Endothelial cell of umbilical vein (primary cell): ENCODE results near the gene FNBP1. TPM values are rescaled to one million over a fixed set of nuclear protein-coding genes. Genes with fewer than 3 reads are reported as not detected.

Source experiments
- BruUV-seq: library from RNA; stranded (reverse); fragments of 400-500 nt; replicated peaks from 2 replicates; lab custom pipeline; 2021; lab: Mats Ljungman, UMichigan
- CTCF ChIA-PET: fragments of 300-600, 350-600 bp; sonication (Branson Sonifier 250); formaldehyde crosslinking; loops from one replicate; lab custom pipeline; 2021; ENCODE audit warnings: antibody characterized with exemption, inconsistent platforms; lab: Charles Lee
- POLR2A ChIA-PET: fragments of 300-600, 350-600 bp; sonication (Branson Sonifier 250); formaldehyde crosslinking; loops from one replicate; lab custom pipeline; 2021; ENCODE audit warnings: antibody characterized with exemption, inconsistent platforms; lab: Charles Lee
- DNase-seq: peaks from one replicate; pipeline ENCODE4 v3.0.0-alpha.2; 2011; ENCODE audit warnings: low read depth, low spot score
- FAIRE-seq: peaks from 2 replicates; lab custom pipeline; 2011; peaks lifted over from hg19 to GRCh38; lab: Jason Lieb, UNC
- H2AFZ ChIP-seq: 2 replicates; pipeline ENCODE4 v1.6.0; 2012; ENCODE audit warnings: low read depth, low read length, control low read depth, inconsistent platforms
- H3K27ac ChIP-seq: 2 replicates; pipeline ENCODE4 v1.5.1; 2011; ENCODE audit warnings: low read depth, mild to moderate bottlenecking, control low read depth, low read length, moderate library complexity; ENCODE audit not compliant: insufficient read depth
- H3K27me3 ChIP-seq, 2 experiments: 2 replicates each; pipeline versions ENCODE4 v1.6.0 to v1.6.1; 2011; ENCODE audit warnings: low read length in 2 of 2, mixed read lengths in 1 of 2; ENCODE audit not compliant: control insufficient read depth in 2 of 2, insufficient read depth in 2 of 2
- H3K36me3 ChIP-seq, 2 experiments: 2 replicates in 1 of 2; 3 replicates in 1 of 2; pipeline ENCODE4 v1.5.1; 2011; ENCODE audit warnings: low read length in 2 of 2, mild to moderate bottlenecking in 1 of 2, moderate library complexity in 1 of 2; ENCODE audit not compliant: control insufficient read depth in 2 of 2, insufficient read depth in 2 of 2; ENCODE audit errors: extremely low read depth in 1 of 2
- H3K4me1 ChIP-seq: 3 replicates; pipeline ENCODE4 v1.5.1; 2011; ENCODE audit warnings: mild to moderate bottlenecking, low read length; ENCODE audit not compliant: control insufficient read depth, insufficient read depth; ENCODE audit errors: extremely low read depth
- H3K4me2 ChIP-seq: 2 replicates; pipeline ENCODE4 v1.6.1; 2011; ENCODE audit warnings: low read length, control low read depth, mixed read lengths; ENCODE audit not compliant: insufficient read depth
- H3K4me3 ChIP-seq, 3 experiments: fragments of 200-600 bp in 1 of 3; sonication (generic), shearing (Covaris generic) in 1 of 3; replicated peaks in 1 of 3; 2 replicates each; pipeline ENCODE4 v1.5.1; 2011 to 2016; ENCODE audit warnings: control low read depth in 3 of 3, low read length in 3 of 3, mild to moderate bottlenecking in 2 of 3, inconsistent platforms in 1 of 3, low read depth in 1 of 3, moderate library complexity in 1 of 3; ENCODE audit not compliant: insufficient read depth in 1 of 3
- H3K79me2 ChIP-seq: 2 replicates; pipeline ENCODE4 v1.6.0; 2012; ENCODE audit warnings: low read length, inconsistent platforms; ENCODE audit not compliant: control insufficient read depth, insufficient read depth
- H3K9ac ChIP-seq: replicated peaks from 2 replicates; pipeline ENCODE3; 2011; ENCODE audit warnings: low read length, control low read depth; ENCODE audit not compliant: insufficient read depth; ENCODE audit errors: extremely low read depth
- H3K9me1 ChIP-seq: replicated peaks from 3 replicates; pipeline ENCODE4 v1.6.0; 2011; ENCODE audit warnings: mild to moderate bottlenecking, low read length; ENCODE audit not compliant: control insufficient read depth, insufficient read depth; ENCODE audit errors: extremely low read depth
- H3K9me3 ChIP-seq: replicated peaks from 2 replicates; pipeline ENCODE4 v1.5.1; 2012; ENCODE audit warnings: low read length, inconsistent platforms; ENCODE audit not compliant: control insufficient read depth, insufficient read depth
- H4K20me1 ChIP-seq: replicated peaks from 2 replicates; pipeline ENCODE3; 2011; ENCODE audit warnings: mild to moderate bottlenecking, low read length; ENCODE audit not compliant: control insufficient read depth, insufficient read depth; ENCODE audit errors: extremely low read depth
- CTCF ChIP-seq, 2 donors: IDR thresholded peaks; 1 replicate in 1 of 2; 2 replicates in 1 of 2; pipeline ENCODE4 v1.5.1; 2011; ENCODE audit warnings: low read length in 2 of 2, mild to moderate bottlenecking in 2 of 2, moderate library complexity in 2 of 2, control low read depth in 1 of 2, inconsistent platforms in 1 of 2, low read depth in 1 of 2; ENCODE audit not compliant: insufficient read depth in 1 of 2; ENCODE audit errors: extremely low read depth in 1 of 2
- EZH2 ChIP-seq: IDR thresholded peaks from 2 replicates; pipeline ENCODE4 v1.6.1; 2012; ENCODE audit warnings: borderline replicate concordance, low read depth, mild to moderate bottlenecking, moderate library complexity, low read length, inconsistent platforms; ENCODE audit not compliant: severe bottlenecking
- FOS ChIP-seq: IDR thresholded peaks from 2 replicates; pipeline ENCODE4 v1.6.1; 2011; ENCODE audit warnings: mild to moderate bottlenecking, low read length, moderate library complexity, borderline replicate concordance; ENCODE audit not compliant: insufficient read depth
- GATA2 ChIP-seq: IDR thresholded peaks from 2 replicates; pipeline ENCODE4 v1.7.0; 2011; ENCODE audit warnings: low read depth, mild to moderate bottlenecking, moderate library complexity, mixed read lengths, low read length; ENCODE audit not compliant: insufficient read length, insufficient read depth
- JUN ChIP-seq: IDR thresholded peaks from 2 replicates; pipeline ENCODE4 v1.6.1; 2011; ENCODE audit warnings: borderline replicate concordance, low read depth; ENCODE audit not compliant: insufficient read length, insufficient read depth
- MYC ChIP-seq: IDR thresholded peaks from one replicate; pipeline ENCODE4 v1.6.1; 2011; ENCODE audit warnings: mild to moderate bottlenecking, low read depth, low read length
- POLR2A ChIP-seq: IDR thresholded peaks from 2 replicates; pipeline ENCODE4 v1.6.1; 2012; ENCODE audit warnings: low read depth, mild to moderate bottlenecking, control low read depth, low read length
- POLR2AphosphoS5 ChIP-seq: IDR thresholded peaks from 2 replicates; pipeline ENCODE4 v1.6.1; 2012; ENCODE audit warnings: low read depth, mild to moderate bottlenecking, control low read depth, low read length, moderate library complexity; ENCODE audit not compliant: insufficient read depth
- dilution Hi-C: fragments of 300-500 bp; cut with MboI; formaldehyde crosslinking; loops from one replicate; pipeline ENCODE4 v1.15.0; 2019; ENCODE audit warnings: low sequenced_read_pairs; ENCODE audit not compliant: extremely low pct_ligation_motif_present
- intact Hi-C: fragments of 100-400 bp; cut with micrococcal nuclease; formaldehyde crosslinking; loops from one replicate; pipeline ENCODE4 v1.10.0; 2022
- polyA plus RNA-seq, 4 experiments: library from polyadenylated mRNA; depleted of rRNA in 3 of 4; stranded (reverse) in 3 of 4; unstranded in 1 of 4; fragments of >200 nt; gene quantifications; 2 replicates each; pipeline versions ENCODE4 v1.2.1 to v1.2.3, GENCODE V29; 2011 to 2012; ENCODE audit warnings: missing spikeins in 1 of 4
- total RNA-seq: library from RNA; stranded (reverse); gene quantifications from 2 replicates; pipeline ENCODE4 v1.2.3, GENCODE V29; 2021
- TF ChIP-seq, protein P1 (sequence below): IDR thresholded peaks from 2 replicates; pipeline ENCODE4 v1.6.1; 2011; ENCODE audit not compliant: insufficient read depth, insufficient read length

Gene FNBP1
- total and polyA plus RNA-seq, 2 donors (not counting 3 experiments of a cell fraction or from before 2014, with no cell fraction given) = 10.9 to 43.9 TPM

DNA sequence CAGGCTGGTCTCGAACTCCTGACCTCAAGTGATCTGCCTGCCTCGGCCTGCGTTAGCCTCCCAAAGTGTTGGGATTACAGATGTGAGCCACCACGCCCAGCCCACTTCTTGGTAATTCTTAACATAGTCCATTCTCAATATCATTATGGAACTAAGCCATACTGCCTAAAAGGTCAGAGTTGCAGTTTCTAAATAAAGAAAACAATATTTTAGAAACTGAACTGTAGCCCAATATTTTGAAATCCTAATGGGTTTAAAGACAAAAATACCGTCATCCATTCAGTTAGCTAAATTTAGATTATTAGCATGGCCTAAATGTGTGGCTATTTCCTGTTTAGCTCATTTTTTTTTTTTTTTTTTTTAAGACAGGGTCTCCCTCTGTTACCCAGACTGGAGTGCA is 108.2 kb downstream of the FNBP1 start:
- H3K79me2 ChIP-seq = no peaks in the 10 kb centered on the region
- POLR2A ChIA-PET = no interaction called here
- H3K9ac ChIP-seq = no peak overlapping the region
- FAIRE-seq (no peak), DNase-seq (no peak)
- H3K9me1 ChIP-seq = no peaks in the 10 kb centered on the region
- H3K27ac ChIP-seq = no peak overlapping the region
- dilution Hi-C loops (no loop called here), intact Hi-C loops (no loop called here)
- no peak overlapping the region for H2AFZ ChIP-seq
- peaks cover 15% of the 10 kb centered on the region for H3K4me1 ChIP-seq
- no peaks in the 10 kb centered on the region for H3K9me3 ChIP-seq
- no TSS peak for BruUV-seq
- H3K27me3 ChIP-seq = no peaks in the 10 kb centered on the region
- CTCF ChIA-PET = interaction anchor here (0.6 to 1.2 kb wide), 2 partner anchors 21 to 23 kb away, joined by 3 read pairs; no protein-coding TSS in a partner anchor
- TF ChIP-seq MYC = no peak
- TF ChIP-seq POLR2A = no peak
- TF ChIP-seq JUN = no peak
- no peak for TF ChIP-seq FOS
- TF ChIP-seq, protein P1, sequence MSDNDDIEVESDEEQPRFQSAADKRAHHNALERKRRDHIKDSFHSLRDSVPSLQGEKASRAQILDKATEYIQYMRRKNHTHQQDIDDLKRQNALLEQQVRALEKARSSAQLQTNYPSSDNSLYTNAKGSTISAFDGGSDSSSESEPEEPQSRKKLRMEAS = no peak
- no peak for TF ChIP-seq CTCF (IDR thresholded peaks at IDR 0.05; ENCODE audit: extremely low read depth in 1 of 2, insufficient read depth in 1 of 2, low read depth in 1 of 2, low read length in 2 of 2)
- no peak for TF ChIP-seq GATA2
- TF ChIP-seq POLR2AphosphoS5 = no peak
- TF ChIP-seq EZH2 = no peak
- H4K20me1 ChIP-seq = no peaks in the 10 kb centered on the region
- no peak overlapping the region for H3K4me2 ChIP-seq
- no peaks in the 10 kb centered on the region for H3K36me3 ChIP-seq
- no peak overlapping the region for H3K4me3 ChIP-seq
